T-helper 1 cell treated with Interleukin-12 subunit alpha and Interleukin-12 subunit beta and Interleukin-4 antibody, amounts not matched to agents 30 ng/mL and 1 ng/mL, for 36 hours (primary cell): ENCODE data around the gene PCDHB13. TPM values are rescaled to one million over a fixed set of nuclear protein-coding genes. Genes with fewer than 3 reads are reported as not detected.

ENCODE experiments used
- intact Hi-C: fragments of 100-400 bp; cut with micrococcal nuclease; formaldehyde crosslinking; loops from one replicate; pipeline ENCODE4 v1.15.1; 2024
- total RNA-seq: library from RNA; stranded (reverse); gene quantifications from 2 replicates; pipeline ENCODE4 v1.2.3, GENCODE V29; 2022

Gene PCDHB13
- total RNA-seq, 1 donor from 2014 or later, result not detected

- intact Hi-C loops, result no loop called here
These were observed 44.7 kb downstream of the PCDHB13 start for GRCh38 chr5:141258464-141258863.

GRCh38 chr5:141258948-141259347 is 45.2 kb downstream of the PCDHB13 start:
- intact Hi-C loops, result no loop called here

GRCh38 chr5:141260458-141261237 is 46.9 kb downstream of the PCDHB13 start:
- intact Hi-C loops, result loop anchor here (2.0 kb wide), 1 partner anchor 60 kb away; the partner anchor contains the start of gene TAF7

GRCh38 chr5:141261238-141261546 is 47.5 kb downstream of the PCDHB13 start:
- intact Hi-C loops, result loop anchor here (2.0 kb wide), 1 partner anchor 60 kb away; the partner anchor contains the start of gene TAF7

Other genes starting within 250 kb of the PCDHB13 start
- not detected in 2 replicates for gene PCDHAC2, start 247.4 kb upstream of the PCDHB13 start, total RNA-seq
- not detected in 2 replicates for gene PCDHB1, start 162.5 kb upstream of the PCDHB13 start, total RNA-seq
- gene PCDHB2, start 119.3 kb upstream of the PCDHB13 start, total RNA-seq, result 0.07 TPM in 1 of 2 replicates, not detected in the other
- not detected in 2 replicates for gene PCDHB3, start 113.4 kb upstream of the PCDHB13 start, total RNA-seq
- gene PCDHB4, start 92.1 kb upstream of the PCDHB13 start, total RNA-seq, result not detected in 2 replicates
- not detected in 2 replicates for gene PCDHB5, start 78.7 kb upstream of the PCDHB13 start, total RNA-seq
- not detected in 2 replicates for gene PCDHB6, start 63.9 kb upstream of the PCDHB13 start, total RNA-seq
- gene PCDHB7, start 41.3 kb upstream of the PCDHB13 start, total RNA-seq, result not detected in 2 replicates
- gene PCDHB8, start 36.1 kb upstream of the PCDHB13 start, total RNA-seq, result not detected in 2 replicates
- gene PCDHB16, start 31.5 kb upstream of the PCDHB13 start, total RNA-seq, result not detected in 2 replicates
- gene PCDHB9, start 26.8 kb upstream of the PCDHB13 start, total RNA-seq, result not detected in 2 replicates
- not detected in 2 replicates for gene PCDHB10, start 21.6 kb upstream of the PCDHB13 start, total RNA-seq
- gene PCDHB11, start 14.3 kb upstream of the PCDHB13 start, total RNA-seq, result not detected in 2 replicates
- not detected in 2 replicates for gene PCDHB12, start 5.2 kb upstream of the PCDHB13 start, total RNA-seq
- not detected in 2 replicates for gene PCDHB14, start 9.4 kb downstream of the PCDHB13 start, total RNA-seq
- not detected in 2 replicates for gene PCDHB15, start 31.5 kb downstream of the PCDHB13 start, total RNA-seq
- gene SLC25A2, start 90.1 kb downstream of the PCDHB13 start, total RNA-seq, result 0.44 and 0.56 TPM in 2 replicates
- gene TAF7, start 106.9 kb downstream of the PCDHB13 start, total RNA-seq, result 61.0 and 65.9 TPM in 2 replicates
- gene PCDHGA1, start 116.6 kb downstream of the PCDHB13 start, total RNA-seq, result 0.15 and 0.17 TPM in 2 replicates
- gene PCDHGA2, start 124.8 kb downstream of the PCDHB13 start, total RNA-seq, result 0.05 and 0.07 TPM in 2 replicates
- gene PCDHGA3, start 129.9 kb downstream of the PCDHB13 start, total RNA-seq, result 0.07 and 0.34 TPM in 2 replicates
- 0.15 and 0.17 TPM in 2 replicates for gene PCDHGB1, start 136.2 kb downstream of the PCDHB13 start, total RNA-seq
- 0.74 and 0.98 TPM in 2 replicates for gene PCDHGA4, start 141.1 kb downstream of the PCDHB13 start, total RNA-seq
- 1.0 and 1.3 TPM in 2 replicates for gene PCDHGB2, start 146.1 kb downstream of the PCDHB13 start, total RNA-seq
- 0.46 and 0.49 TPM in 2 replicates for gene PCDHGA5, start 150.2 kb downstream of the PCDHB13 start, total RNA-seq
- gene PCDHGB3, start 156.3 kb downstream of the PCDHB13 start, total RNA-seq, result 0.88 and 1.3 TPM in 2 replicates
- 0.44 and 0.80 TPM in 2 replicates for gene PCDHGA6, start 160.0 kb downstream of the PCDHB13 start, total RNA-seq
- gene PCDHGA7, start 168.8 kb downstream of the PCDHB13 start, total RNA-seq, result 0.15 and 0.24 TPM in 2 replicates
- 0.17 TPM in 2 replicates for gene PCDHGB4, start 173.8 kb downstream of the PCDHB13 start, total RNA-seq
- gene PCDHGA8, start 178.7 kb downstream of the PCDHB13 start, total RNA-seq, result 0.07 and 0.15 TPM in 2 replicates
- 0.46 and 0.66 TPM in 2 replicates for gene PCDHGB5, start 184.0 kb downstream of the PCDHB13 start, total RNA-seq
- gene PCDHGA9, start 188.9 kb downstream of the PCDHB13 start, total RNA-seq, result 0.17 and 0.27 TPM in 2 replicates
- 0.22 and 0.37 TPM in 2 replicates for gene PCDHGB6, start 194.1 kb downstream of the PCDHB13 start, total RNA-seq
- 0.20 and 0.27 TPM in 2 replicates for gene PCDHGA10, start 199.1 kb downstream of the PCDHB13 start, total RNA-seq
- gene PCDHGB7, start 203.8 kb downstream of the PCDHB13 start, total RNA-seq, result 0.07 and 0.29 TPM in 2 replicates
- 0.24 and 0.32 TPM in 2 replicates for gene PCDHGA11, start 207.1 kb downstream of the PCDHB13 start, total RNA-seq
- 0.12 and 0.20 TPM in 2 replicates for gene PCDHGA12, start 216.6 kb downstream of the PCDHB13 start, total RNA-seq